Esophagus (tissue), 2 donors: ENCODE results near the gene CDK18. TPM values are rescaled to one million over a fixed set of nuclear protein-coding genes. Genes with fewer than 3 reads are reported as not detected.

Experiments
- H3K27ac ChIP-seq, 2 donors: one replicate each; pipeline ENCODE4 v1.5.1; 2013; ENCODE audit warnings: low read depth in 2 of 2, mild to moderate bottlenecking in 2 of 2, inconsistent platforms in 1 of 2, low read length in 1 of 2, moderate library complexity in 1 of 2
- H3K27me3 ChIP-seq, 2 donors: one replicate each; pipeline ENCODE4 v1.6.1; 2013; ENCODE audit warnings: low read length in 2 of 2, control low read depth in 1 of 2, mild to moderate bottlenecking in 1 of 2; ENCODE audit not compliant: insufficient read depth in 2 of 2, control insufficient read depth in 1 of 2
- H3K36me3 ChIP-seq, 2 donors: one replicate each; pipeline ENCODE4 v1.6.1; 2013; ENCODE audit warnings: low read length in 1 of 2; ENCODE audit not compliant: control insufficient read depth in 2 of 2, insufficient read depth in 2 of 2
- H3K4me1 ChIP-seq, 2 donors: one replicate each; pipeline ENCODE4 v1.6.1; 2013; ENCODE audit warnings: low read length in 1 of 2; ENCODE audit not compliant: control insufficient read depth in 2 of 2, insufficient read depth in 2 of 2
- H3K4me3 ChIP-seq, 2 donors: one replicate each; pipeline ENCODE4 v1.5.1; 2013; ENCODE audit warnings: low read length in 2 of 2, mild to moderate bottlenecking in 2 of 2, low read depth in 1 of 2, moderate library complexity in 1 of 2
- H3K9me3 ChIP-seq, 2 donors: one replicate each; pipeline ENCODE4 v1.6.1; 2013; ENCODE audit warnings: mild to moderate bottlenecking in 2 of 2, low read depth in 1 of 2, low read length in 1 of 2, moderate library complexity in 1 of 2; ENCODE audit not compliant: control insufficient read depth in 2 of 2, insufficient read depth in 1 of 2
- WGBS, 2 donors: extraction: QIAGEN DNeasy Blood & Tissue Kit; methylation state at CpG; one replicate each; pipeline ENCODE4 v1.1.7; 2013; 5-methylcytosine and 5-hydroxymethylcytosine counted together
- polyA plus RNA-seq, 2 donors: library from polyadenylated mRNA; stranded (reverse); fragments of 200-250 nt; gene quantifications; one replicate each; pipeline ENCODE4 v1.2.3, GENCODE V29; 2013
- donor health status: healthy with polysubstance abuse.
- donor health status: Bipolar disorder and iron deficiency.

The CDK18 gene
- polyA plus RNA-seq, 2 donors, result 3.5 to 9.0 TPM

- Histone ChIP-seq H3K27ac (no peak overlapping the region), H3K4me3 (no peak overlapping the region), H3K36me3 (peaks cover 1 to 3% of the 10 kb centered on the region in 2 donors), H3K9me3 (no peaks in the 10 kb centered on the region), H3K4me1 (peaks cover 0 to 1% of the 10 kb centered on the region in 2 donors), H3K27me3 (no peaks in the 10 kb centered on the region)
- WGBS, 2 donors, result 59 to 63% methylated on average over 4 of the region's 4 CpGs
Measured at GRCh38 chr1:205527931-205528330, 23.5 kb downstream of the CDK18 start.

- Histone ChIP-seq H3K4me3 (no peak overlapping the region), H3K27ac (no peak overlapping the region), H3K27me3 (no peaks in the 10 kb centered on the region), H3K9me3 (no peaks in the 10 kb centered on the region), H3K4me1 (peaks cover 0 to 3% of the 10 kb centered on the region in 2 donors), H3K36me3 (peaks cover 2 to 3% of the 10 kb centered on the region in 2 donors)
- WGBS, 2 donors, result 51 to 64% methylated on average over 9 of the region's 9 CpGs
Measured at GRCh38 chr1:205528446-205528886, 24.0 kb downstream of the CDK18 start.

- Histone ChIP-seq H3K27ac (no peak overlapping the region), H3K4me3 (no peak overlapping the region)
Measured at GRCh38 chr1:205528887-205529825, 24.7 kb downstream of the CDK18 start.

GRCh38 chr1:205530116-205530515, 25.6 kb downstream of the CDK18 start:
- 83 to 90% methylated on average over 6 of the region's 6 CpGs for WGBS, 2 donors
- H3K9me3 ChIP-seq, result no peaks in the 10 kb centered on the region
- no peak overlapping the region for H3K27ac ChIP-seq
- no peaks in the 10 kb centered on the region for H3K27me3 ChIP-seq
- H3K36me3 ChIP-seq, result peaks cover 2 to 3% of the 10 kb centered on the region in 2 donors
- H3K4me1 ChIP-seq, result peaks cover 0 to 3% of the 10 kb centered on the region in 2 donors
- no peak overlapping the region for H3K4me3 ChIP-seq

More at GRCh38 chr1:205528887-205529825, 24.7 kb downstream of the CDK18 start:
- WGBS, 2 donors, result 30 to 41% methylated on average over 41 to 53 of the region's 53 CpGs
- H3K4me1 ChIP-seq, result peaks cover 0 to 3% of the 10 kb centered on the region in 2 donors
- peaks cover 2 to 3% of the 10 kb centered on the region in 2 donors for H3K36me3 ChIP-seq
- no peaks in the 10 kb centered on the region for H3K27me3 ChIP-seq
- no peaks in the 10 kb centered on the region for H3K9me3 ChIP-seq

- no peaks in the 10 kb centered on the region for H3K27me3 ChIP-seq
- no peak overlapping the region for H3K27ac ChIP-seq
- no peak overlapping the region for H3K4me3 ChIP-seq
- no peaks in the 10 kb centered on the region for H3K9me3 ChIP-seq
- WGBS, 2 donors, result 79% methylated on average over 20 of the region's 20 CpGs
- H3K4me1 ChIP-seq, result peaks cover 0 to 3% of the 10 kb centered on the region in 2 donors
- H3K36me3 ChIP-seq, result peaks cover 2 to 3% of the 10 kb centered on the region in 2 donors
Measured at GRCh38 chr1:205531191-205532025, 26.9 kb downstream of the CDK18 start.

DNA sequence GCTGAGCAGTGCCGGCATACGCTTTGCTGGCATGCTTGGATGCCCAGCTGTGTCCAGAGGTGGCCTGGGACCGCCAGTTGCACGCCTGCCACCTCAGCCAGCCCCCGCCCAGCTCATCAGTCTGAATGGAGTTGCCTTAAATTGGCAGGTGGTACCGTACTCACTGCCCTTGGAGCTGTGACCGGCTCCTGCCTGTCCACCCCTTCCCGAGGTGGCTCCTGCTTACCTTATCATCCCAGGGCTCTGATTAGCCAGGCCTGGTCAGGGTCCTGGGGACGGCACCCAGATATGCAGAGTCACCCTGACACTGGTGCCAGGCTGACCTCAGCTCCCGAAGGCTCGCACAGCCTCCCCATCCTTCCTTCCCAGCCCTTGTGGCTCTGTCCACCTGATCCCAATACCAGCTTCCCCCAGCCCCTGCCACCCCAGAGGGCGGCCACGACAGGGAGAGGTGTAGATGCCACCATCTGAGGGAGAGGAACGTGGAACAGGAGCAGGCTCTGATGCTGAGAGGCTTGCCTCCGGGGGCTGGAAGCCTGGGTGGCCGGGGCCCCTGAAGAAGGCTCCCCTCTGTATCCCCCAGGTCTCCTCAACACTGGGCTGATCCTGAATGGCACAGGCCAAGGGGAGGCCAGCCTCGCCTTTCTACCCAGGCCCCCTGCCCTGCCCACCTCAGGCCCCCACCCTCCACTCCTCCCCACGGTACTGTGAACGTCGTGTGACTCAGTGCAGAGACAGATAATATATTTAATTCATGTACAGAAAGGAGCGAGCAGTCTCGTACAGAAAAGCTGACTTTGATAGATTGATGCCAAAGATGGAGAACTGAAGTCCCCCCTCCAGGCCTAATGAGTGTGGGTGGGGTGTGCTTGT, 27.8 kb downstream of the CDK18 start:
- H3K27ac ChIP-seq, result no peak overlapping the region
- peaks cover 2 to 3% of the 10 kb centered on the region in 2 donors for H3K36me3 ChIP-seq
- H3K4me3 ChIP-seq, result no peak overlapping the region
- peaks cover 0 to 6% of the 10 kb centered on the region in 2 donors for H3K4me1 ChIP-seq
- H3K27me3 ChIP-seq, result no peaks in the 10 kb centered on the region
- WGBS, 2 donors, result 90 to 91% methylated on average over 22 of the region's 22 CpGs
- no peaks in the 10 kb centered on the region for H3K9me3 ChIP-seq

DNA sequence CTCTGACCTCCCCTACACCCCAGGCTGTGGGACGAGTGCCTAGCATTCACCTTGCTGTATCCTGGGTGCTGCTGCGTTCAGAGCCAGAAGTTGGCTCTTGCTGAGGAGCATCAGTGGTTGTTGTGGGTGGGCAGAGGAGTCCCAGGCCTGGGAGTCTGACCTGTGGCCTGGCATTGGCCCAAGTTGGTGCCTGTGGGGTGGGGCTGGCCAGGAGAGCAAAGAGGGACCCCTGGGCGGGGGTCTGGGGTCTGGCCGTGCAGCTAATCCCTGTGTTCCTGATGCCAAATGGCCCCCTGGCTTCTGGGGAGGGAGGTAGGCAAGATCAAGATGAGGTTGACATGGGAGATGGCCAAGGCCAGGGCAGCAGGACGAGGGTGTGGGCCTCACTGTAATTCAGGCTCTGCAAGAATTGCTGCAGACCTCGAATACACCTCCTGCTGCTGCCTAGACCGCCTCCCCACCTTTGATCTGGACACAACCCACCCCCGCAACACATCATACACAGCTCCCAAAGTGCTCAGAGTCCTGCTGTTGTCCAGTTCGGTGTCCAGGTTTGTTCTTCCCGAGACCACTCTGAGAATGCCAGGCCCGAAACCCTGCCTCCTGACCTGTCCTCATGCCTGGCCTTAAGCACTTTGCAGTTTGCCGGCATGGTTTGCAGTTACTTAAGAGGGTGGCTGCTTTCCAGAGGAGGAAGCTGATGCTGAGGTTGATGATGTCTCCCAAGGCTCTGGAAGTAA, 28.7 kb downstream of the CDK18 start:
- no peak overlapping the region for H3K4me3 ChIP-seq
- H3K27ac ChIP-seq, result no peak overlapping the region
- WGBS, 2 donors, result 76 to 82% methylated on average over 12 of the region's 12 CpGs
- H3K36me3 ChIP-seq, result peaks cover 2 to 3% of the 10 kb centered on the region in 2 donors
- no peaks in the 10 kb centered on the region for H3K9me3 ChIP-seq
- no peaks in the 10 kb centered on the region for H3K27me3 ChIP-seq
- H3K4me1 ChIP-seq, result peaks cover 0 to 6% of the 10 kb centered on the region in 2 donors

DNA sequence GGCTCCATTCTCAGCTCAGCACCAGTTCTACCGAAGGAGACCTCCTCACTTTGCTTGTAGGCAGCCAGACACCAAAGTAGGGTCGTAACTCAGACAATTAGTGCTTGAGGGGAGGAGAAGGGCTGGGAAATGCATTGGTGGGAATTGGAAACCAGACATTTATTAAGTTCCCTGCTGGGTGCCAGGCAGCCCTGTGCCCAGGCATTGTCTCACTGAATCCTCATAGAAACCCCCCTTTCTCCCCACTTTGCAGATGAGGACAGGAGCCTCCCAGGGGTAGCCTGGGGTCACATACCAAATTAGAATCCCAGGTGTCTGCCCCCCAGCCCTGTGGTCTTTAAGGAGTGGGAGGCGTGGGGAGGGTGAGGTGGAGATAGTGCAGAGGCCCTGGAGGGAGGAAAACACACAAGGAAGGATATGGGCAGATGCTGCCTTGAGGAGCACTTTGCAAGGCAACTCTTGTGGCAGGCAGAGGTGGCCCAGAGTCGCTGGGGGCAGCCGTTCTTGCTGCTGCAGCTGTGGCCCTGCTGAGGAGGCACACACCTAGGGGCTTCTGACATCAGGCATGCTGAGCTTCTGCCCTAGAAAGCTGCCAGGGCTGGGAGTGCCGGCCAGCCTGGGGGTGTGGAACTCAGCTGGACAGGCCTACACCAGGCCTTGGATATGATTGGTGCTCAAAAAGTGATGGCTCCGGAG, 29.4 kb downstream of the CDK18 start:
- WGBS, 2 donors, result 82 to 86% methylated on average over 7 of the region's 7 CpGs
- H3K4me3 ChIP-seq, result no peak overlapping the region

More for the DNA sequence above, 29.4 kb downstream of the CDK18 start:
- no peaks in the 10 kb centered on the region for H3K9me3 ChIP-seq
- H3K27me3 ChIP-seq, result no peaks in the 10 kb centered on the region
- H3K4me1 ChIP-seq, result peaks cover 0 to 6% of the 10 kb centered on the region in 2 donors
- H3K36me3 ChIP-seq, result peaks cover 2 to 3% of the 10 kb centered on the region in 2 donors
- H3K27ac ChIP-seq, result no peak overlapping the region
